Activated T-cell treated with anti-CD3 and anti-CD28 coated beads for 1 hour (primary cell): Measurements from ENCODE around the gene ELMO2.
"Not testable (repeated sequence)": the region's sequence is repeated elsewhere in the genome, so short reads cannot be mapped to it uniquely, and the experiment has no call there.

ENCODE experiments used
- DNase-seq: peaks from one replicate; pipeline ENCODE4 v3.0.0-alpha.2; 2020; ENCODE audit warnings: low read depth

Gene ELMO2

DNA sequence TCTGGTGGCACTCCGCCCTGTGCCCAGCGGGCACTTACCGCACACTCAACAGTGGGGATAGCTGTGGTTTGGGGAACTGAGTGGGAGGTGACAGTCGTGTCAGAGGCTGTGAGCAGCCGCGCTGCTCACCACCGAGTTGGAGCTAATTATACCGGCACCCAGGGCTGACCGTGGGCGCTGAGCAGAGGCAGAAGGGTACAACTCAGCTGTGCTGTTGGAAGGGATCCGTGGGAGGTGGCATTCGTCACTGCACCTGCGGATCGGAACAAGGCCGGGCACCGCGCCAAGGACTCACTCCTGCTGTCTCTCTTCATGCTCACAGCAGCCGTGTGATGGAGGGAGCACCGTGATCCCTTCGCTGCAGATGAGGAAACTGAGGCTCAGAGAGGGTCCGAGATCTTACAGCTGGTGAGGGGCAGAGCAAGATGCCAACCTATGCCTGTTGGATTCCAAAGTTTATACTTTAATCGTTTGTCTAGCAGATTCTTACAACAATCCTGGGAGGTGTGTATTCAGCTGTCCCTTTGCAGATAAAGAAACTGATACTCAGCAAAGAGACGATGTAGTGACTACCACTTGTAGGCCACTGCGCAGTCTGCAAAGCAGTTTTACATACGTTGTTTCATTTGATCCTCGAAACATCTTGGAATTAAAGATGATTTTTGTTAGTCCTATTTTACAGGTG, 713 bp upstream of the ELMO2 start:
- DNase-seq = peak; percentile 76

DNA sequence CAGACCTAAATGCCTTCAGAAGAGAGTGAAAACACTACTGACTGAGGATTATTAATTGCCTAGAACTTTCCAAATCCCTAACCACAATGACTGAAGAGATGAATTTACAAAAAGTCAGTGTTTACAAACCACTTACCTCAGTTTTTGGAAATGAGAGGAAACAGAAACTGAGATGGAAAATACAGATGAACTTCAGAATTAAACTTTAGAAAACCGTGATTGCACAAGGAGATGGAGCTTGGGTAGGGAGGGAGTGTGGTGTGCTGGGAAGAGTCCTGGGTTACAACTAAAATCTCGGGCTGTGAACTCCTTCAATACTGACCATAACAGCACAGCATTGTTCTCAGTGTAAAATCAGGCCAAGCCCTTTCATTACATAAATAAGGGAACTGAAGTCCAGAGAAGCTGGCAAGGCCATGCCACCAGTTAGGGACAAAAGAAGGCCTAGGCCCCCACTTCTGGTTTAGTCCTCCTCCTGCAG, 4.0 kb downstream of the ELMO2 start:
- no peak for DNase-seq

- DNase-seq = no peak
These were observed 4.9 kb downstream of the ELMO2 start for GRCh38 chr20:46401478-46401860.

- no peak for DNase-seq
These were observed 5.5 kb downstream of the ELMO2 start for GRCh38 chr20:46400828-46401477.

DNA sequence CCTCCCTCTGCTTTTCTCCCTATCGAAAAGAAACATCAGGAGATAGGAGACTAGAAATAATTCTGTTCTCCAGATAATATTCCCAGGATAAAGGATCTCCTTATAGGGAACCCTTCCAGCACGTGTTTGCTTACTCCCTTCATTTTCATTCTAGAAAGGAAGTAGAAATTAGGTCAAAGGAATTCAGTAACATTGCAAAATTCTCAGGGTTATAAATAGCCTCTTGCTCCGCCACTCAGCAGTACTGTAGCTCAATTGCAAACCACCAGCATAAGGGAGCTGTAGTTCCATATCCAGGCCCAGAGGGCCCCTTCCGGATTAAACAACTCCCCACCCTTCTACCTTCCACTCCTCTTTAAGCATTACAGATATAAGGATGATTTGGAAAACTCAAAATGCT, 6.2 kb downstream of the ELMO2 start:
- DNase-seq = no peak

DNA sequence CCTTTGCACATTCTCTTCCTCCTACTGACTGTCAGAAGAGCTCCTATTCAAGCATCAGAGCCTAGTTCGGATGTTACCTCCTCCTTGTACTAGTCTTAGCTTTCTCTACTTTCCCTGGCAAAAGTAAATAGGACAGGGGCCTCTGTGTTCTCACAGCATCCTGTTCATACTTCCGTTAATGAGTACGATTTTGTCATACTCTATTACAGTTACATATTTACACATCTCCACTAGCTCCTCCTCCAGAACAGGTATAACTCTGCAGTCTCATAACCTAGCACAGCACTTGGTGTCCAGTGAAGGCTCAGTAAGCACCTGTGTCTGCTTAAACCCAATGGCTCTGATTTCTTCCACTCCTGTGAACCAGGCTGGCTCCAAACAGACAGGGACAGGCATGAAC, 7.0 kb downstream of the ELMO2 start:
- no peak for DNase-seq

GRCh38 chr20:46398963-46399362, 7.5 kb downstream of the ELMO2 start:
- no peak for DNase-seq

DNA sequence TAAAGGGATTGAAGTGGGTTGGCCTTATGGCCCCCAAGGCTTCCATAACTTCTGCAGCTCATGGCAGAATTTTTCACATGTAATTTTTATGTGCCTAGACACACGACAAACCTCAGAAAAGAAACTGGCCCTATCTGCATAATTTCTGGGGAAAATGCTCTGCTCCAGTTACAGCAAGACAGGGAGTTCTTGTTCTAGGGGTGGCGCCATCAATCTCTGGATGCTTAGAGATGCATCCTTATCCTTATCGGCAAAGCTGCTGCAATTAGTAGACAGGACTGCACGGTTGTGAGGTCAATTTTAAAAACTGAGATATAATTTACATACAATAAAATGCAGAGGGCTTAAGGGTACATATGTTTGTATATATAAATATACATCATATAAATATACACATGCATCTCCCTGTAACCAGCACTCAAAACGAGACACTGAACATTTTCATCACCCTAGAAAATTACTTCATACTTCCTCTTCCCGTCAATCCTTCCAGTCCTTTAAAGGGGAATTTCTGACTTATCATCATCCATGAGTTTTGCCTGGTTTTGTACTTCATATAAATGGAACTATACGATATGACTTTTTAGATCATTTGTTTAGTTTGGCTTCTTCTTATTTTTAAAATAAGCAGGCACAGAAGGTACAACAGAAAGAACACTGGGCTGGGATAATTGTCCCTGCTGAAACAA, 10.2 kb downstream of the ELMO2 start:
- DNase-seq = no peak

DNA sequence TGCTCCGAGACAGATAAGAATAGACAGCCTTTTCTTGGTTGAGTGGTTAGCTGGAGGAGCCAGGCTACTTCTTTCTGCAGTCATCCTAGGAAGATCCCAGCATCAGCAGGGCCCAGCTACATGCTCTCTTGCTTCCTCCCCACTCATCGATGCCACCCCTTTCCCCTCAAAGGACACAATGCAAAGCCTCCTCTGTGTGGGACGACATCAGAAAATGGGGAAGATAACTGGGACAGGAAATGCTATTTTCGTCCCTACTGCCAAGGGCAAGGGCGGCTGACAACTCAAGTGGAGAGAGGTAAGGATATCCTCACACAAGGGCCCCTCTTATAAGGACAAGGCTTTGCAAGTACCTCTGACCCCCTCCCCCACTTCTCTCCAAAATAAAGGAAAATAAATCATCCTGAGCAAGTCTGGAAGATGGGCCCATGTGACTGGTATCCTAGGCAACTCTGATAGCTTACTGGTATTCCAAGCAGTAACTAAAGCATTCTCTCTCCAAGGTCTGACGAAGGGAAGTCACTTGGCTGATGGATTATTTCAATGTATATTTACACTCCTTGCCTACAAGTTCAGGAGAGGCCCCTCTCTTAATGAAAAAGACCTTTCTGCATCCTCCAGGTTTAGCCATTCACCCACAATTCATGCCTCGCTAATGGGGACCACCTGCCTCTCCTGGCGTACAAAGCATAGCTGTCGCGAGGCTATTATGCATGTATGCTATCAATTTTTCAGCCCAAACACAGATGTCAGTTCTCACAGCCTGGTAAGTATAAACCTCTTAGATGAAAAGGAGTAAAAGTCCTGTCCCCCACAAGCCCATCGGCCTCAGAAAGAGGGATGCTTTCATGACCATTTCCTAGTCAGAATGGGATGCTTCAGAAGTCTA, 11.3 kb downstream of the ELMO2 start:
- DNase-seq = no peak

DNA sequence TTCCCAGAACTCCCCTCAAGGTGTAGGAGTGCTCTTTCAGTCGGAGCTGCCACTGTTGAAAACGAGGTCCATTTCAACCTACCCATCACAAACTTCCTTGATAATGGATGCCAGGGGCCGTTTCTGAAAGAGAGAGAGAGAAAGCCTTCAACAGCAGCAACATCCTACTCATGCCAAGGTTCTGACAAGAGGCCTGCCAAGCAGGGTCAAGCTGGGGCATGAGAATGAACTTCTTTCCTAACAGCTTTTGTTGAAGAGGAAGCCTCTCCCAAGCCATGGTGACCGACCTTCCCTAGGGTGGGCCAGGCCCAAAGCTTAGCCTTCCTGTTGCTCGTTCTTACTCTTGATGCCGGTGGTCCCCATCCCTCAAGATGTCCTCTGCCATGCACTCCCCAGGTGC, 12.4 kb downstream of the ELMO2 start:
- no peak for DNase-seq

- no peak for DNase-seq
These were observed 17.5 kb downstream of the ELMO2 start for GRCh38 chr20:46388937-46389336.

GRCh38 chr20:46388201-46388836, 18.1 kb downstream of the ELMO2 start:
- no peak for DNase-seq

GRCh38 chr20:46387054-46387453, 19.4 kb downstream of the ELMO2 start:
- not testable (repeated sequence) for DNase-seq

GRCh38 chr20:46378412-46379009, 27.9 kb downstream of the ELMO2 start:
- DNase-seq = no peak

GRCh38 chr20:46377518-46377917, 28.9 kb downstream of the ELMO2 start:
- no peak for DNase-seq

GRCh38 chr20:46376196-46376785, 30.1 kb downstream of the ELMO2 start:
- no peak for DNase-seq

DNA sequence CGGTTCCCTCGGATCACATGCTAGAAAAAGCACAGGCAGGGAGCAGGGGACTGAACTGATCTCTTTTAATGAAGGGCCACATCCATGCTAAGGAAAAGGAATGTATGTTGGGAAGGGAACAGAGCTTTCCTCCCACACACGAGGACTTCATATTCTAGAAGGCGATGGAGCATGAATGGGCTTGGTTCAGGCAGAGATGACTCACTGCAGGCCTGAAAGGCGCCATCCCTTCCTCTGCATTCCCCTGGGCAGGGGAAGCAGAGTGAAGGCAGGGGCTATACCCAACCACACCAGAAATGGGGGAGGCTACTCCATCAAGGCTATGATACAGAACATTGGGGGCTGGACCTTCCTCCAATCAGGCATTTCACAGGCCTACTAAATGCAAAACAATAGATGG, 30.6 kb downstream of the ELMO2 start:
- no peak for DNase-seq

DNA sequence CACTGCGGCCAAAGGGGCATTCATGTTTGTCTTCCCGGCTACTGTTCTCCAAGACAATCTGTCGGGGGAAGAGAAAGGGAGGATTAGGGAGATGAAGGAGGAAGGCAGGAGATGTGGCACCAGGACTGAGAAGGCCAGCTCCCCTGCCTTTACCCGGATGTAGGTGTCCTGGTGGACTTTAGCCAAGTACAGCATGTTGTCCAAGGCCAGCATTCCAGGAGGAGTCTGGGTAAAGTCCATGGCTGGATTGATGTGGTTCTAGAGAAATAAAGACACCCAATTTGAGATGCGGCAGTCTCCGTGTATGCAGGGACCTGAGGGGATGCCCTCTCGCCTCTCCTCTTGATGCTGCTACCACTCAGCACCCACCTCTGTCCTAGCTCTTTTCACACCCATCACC, 32.0 kb downstream of the ELMO2 start:
- DNase-seq = no peak

- DNase-seq = no peak
These were observed 34.8 kb downstream of the ELMO2 start for GRCh38 chr20:46371656-46372055.

DNA sequence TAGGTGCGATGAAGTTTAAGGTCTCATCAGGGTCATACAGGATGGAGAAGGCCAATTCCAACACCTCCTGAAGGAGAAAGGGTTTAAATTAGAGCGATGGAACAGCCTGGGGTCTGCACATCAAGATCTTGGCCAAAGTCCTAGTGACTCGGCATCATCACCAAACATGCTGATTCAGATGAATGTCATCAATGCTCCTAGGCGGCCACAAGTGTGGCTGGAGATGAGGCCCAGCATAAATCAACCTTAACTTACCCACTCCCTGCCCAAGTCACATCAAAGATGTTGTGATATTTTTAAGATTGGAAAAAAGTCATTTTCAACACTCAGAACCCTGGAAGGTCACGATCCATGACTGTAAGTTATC, 37.5 kb downstream of the ELMO2 start:
- DNase-seq = no peak
